CD4-positive, alpha-beta T cell treated with Interleukin-10 for 1 hour (primary cell): ENCODE data around the gene BANF2.

Experiments used
- DNase-seq: peaks from one replicate; pipeline ENCODE4 v3.0.0-alpha.2; 2020

BANF2 gene

GRCh38 chr20:17710379-17711266 lies 10.9 kb downstream of the BANF2 start:
- no peak for DNase-seq

GRCh38 chr20:17711267-17711627 lies 11.5 kb downstream of the BANF2 start:
- no peak for DNase-seq

GRCh38 chr20:17712201-17712600 lies 12.4 kb downstream of the BANF2 start:
- DNase-seq: no peak

GRCh38 chr20:17712708-17713107 lies 12.9 kb downstream of the BANF2 start:
- DNase-seq: no peak

GRCh38 chr20:17714597-17714996 lies 14.8 kb downstream of the BANF2 start:
- DNase-seq: no peak

- no peak for DNase-seq
These were observed 15.3 kb downstream of the BANF2 start for GRCh38 chr20:17715075-17715474.

- no peak for DNase-seq
These were observed 16.6 kb downstream of the BANF2 start for GRCh38 chr20:17716331-17716730.

- no peak for DNase-seq
These were observed 21.0 kb downstream of the BANF2 start for GRCh38 chr20:17720755-17721154.

GRCh38 chr20:17721802-17722486 lies 22.2 kb downstream of the BANF2 start:
- no peak for DNase-seq

- DNase-seq: no peak
These were observed 22.9 kb downstream of the BANF2 start for GRCh38 chr20:17722493-17723300.

GRCh38 chr20:17723301-17723691 lies 23.5 kb downstream of the BANF2 start:
- DNase-seq: no peak

- DNase-seq: no peak
These were observed 25.5 kb downstream of the BANF2 start for GRCh38 chr20:17725094-17725835.

- no peak for DNase-seq
These were observed 27.1 kb downstream of the BANF2 start for GRCh38 chr20:17726902-17727301.

GRCh38 chr20:17727351-17727750 lies 27.6 kb downstream of the BANF2 start:
- no peak for DNase-seq

- no peak for DNase-seq
These were observed 28.3 kb downstream of the BANF2 start for GRCh38 chr20:17728074-17728473.

GRCh38 chr20:17730071-17730470 lies 30.3 kb downstream of the BANF2 start:
- DNase-seq: no peak

GRCh38 chr20:17731233-17731632 lies 31.5 kb downstream of the BANF2 start:
- no peak for DNase-seq

- no peak for DNase-seq
These were observed 33.2 kb downstream of the BANF2 start for GRCh38 chr20:17732907-17733521.

GRCh38 chr20:17733767-17734304 lies 34.1 kb downstream of the BANF2 start:
- no peak for DNase-seq

GRCh38 chr20:17734374-17734773 lies 34.6 kb downstream of the BANF2 start:
- DNase-seq: no peak

- no peak for DNase-seq
These were observed 35.5 kb downstream of the BANF2 start for GRCh38 chr20:17735206-17735804.
